AG08396 (cell line): ENCODE measurements around the gene RHOT2.
A peak's percentile ranks its signal among the peaks of the same experiment; 100 is the strongest.

Experiments
- DNase-seq: peaks from one replicate; pipeline ENCODE4 v3.0.0; 2012; ENCODE audit warnings: low spot score, mixed read lengths

Gene RHOT2

DNA sequence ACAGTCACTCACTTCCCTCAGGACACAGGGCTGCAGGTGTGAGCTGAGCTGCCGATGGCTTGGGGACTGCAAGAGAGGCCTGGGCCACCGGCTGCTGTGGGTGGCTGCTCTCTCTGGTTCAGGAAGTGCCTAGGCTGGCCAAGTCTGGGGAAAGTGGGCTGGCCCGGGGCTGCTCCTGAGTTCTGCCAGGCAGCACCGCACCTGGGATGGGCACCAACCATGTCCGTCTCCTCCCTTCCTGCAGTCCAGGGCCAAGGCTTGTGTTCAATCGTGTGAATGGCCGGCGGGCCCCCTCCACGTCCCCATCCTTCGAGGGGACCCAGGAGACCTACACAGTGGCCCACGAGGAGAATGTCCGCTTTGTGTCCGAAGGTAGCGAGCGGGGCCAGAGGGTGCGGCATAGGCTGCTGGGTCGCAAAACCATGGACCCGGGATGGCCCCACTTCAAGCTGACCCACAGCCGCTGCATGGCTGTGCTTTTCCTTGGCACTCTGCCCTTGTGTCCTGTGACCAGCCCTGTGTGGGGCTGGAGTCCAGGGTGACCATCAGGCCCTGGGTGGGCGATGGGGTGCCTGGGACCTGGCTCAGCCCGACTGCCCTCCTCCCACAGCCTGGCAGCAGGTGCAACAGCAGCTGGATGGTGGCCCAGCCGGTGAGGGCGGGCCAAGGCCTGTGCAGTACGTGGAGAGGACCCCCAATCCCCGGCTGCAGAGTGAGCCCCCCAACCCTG lies 20.6 kb upstream of the RHOT2 start:
- no peak for DNase-seq

DNA sequence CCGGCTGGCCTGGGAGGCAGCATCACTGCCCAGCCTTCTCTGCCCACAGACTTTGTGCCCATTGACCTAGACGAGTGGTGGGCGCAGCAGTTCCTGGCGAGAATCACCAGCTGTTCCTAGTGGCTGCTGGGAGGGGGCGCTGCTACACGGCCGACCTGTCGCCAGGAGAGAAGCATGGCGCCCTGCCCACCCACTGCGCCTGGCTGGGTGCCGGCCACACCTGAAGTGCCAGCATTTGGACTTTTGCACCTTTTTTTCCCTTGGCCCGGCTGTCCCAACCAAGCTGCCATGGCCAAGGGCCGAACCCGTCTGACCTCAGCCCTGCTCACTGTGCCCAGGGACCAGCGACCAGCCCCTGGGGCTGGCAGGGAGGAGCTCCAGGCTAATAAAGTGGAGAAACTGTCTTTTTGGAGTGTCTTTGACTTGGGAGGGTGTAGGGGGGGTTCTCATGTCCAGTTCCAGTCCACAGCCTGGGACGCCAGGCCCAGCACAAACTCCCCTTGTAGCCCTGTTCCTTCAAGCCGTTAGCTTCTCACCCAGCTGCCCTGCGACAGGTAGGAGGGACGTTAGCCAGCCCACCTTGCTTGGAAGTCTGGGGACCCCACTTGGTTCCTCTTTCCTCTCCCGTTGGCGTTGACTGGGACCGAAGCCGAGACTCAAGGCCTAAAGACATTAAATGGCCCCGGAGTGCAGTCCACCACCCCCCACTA lies 19.7 kb upstream of the RHOT2 start:
- DNase-seq = peak; percentile 61

DNA sequence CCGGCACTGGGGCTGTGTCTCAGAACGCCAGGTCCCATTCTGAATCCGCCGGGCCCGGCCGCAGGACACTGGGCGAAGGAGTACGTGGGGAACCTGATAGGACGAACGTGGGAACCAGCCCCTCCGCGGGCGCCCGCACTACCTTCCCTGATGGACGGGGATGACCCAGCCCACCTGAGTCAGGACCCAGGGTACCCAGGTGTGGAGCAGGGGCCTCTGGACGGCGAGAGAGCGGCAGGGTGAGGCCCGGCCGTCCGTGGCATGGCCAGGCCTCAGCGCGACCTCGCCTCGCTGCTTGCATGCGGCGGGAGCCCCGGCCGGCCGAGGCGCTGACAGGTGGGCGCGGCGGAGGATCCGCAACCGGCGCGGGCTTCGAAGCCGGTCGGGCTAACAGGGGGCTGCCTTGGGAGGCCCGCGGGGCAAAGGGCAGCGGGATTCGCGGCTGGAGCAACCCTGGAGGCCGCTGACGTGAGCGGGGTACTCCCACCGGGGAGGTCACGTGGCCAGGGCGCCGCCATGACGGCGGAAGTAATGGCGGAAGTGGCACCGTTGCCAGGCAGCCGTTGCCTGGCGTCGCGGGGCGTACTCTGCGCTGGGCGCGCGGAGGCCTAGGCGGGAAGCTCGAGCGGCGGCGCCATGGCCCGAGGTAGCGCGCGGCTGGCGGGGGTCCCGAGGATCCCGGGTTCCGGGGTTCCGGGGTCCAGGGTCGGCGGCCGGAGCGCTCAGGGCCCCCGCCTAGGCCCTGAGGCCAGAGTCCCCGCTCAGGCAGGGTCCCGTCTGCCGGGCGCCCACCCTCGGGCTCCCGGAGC lies 18.9 kb upstream of the RHOT2 start, which contains the start of gene WDR90:
Gene WDR90, plus strand, starts transcription at position 585 of the 809 bp plus-strand sequence. Its CDS starts 52 bp downstream, at position 637.
- peak; percentile 99 for DNase-seq

DNA sequence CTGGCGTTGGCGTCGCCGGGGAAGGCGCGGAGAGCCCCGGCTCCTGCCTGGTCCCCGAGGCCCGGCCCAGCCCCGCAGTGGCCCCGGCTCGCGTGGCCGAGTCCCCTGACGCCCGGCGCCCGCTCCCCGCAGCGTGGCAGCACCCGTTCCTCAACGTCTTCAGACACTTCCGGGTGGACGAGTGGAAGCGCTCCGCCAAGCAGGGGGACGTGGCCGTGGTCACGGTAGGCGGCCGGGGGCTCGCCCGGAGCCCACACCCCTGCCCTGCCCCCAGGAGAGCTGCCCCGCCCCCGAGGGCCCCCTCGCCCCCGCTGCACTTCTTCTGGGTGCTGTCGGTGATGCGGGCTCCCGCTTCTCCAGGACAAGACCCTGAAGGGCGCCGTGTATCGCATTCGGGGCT lies 18.3 kb upstream of the RHOT2 start:
- DNase-seq = peak; percentile 72

- DNase-seq = no peak
Observed at GRCh38 chr16:651844-652243, 16.1 kb upstream of the RHOT2 start.

GRCh38 chr16:652454-653305 lies 15.3 kb upstream of the RHOT2 start:
- no peak for DNase-seq

GRCh38 chr16:654034-654433 lies 13.9 kb upstream of the RHOT2 start:
- DNase-seq = no peak

GRCh38 chr16:657487-657886 lies 10.4 kb upstream of the RHOT2 start:
- no peak for DNase-seq

DNA sequence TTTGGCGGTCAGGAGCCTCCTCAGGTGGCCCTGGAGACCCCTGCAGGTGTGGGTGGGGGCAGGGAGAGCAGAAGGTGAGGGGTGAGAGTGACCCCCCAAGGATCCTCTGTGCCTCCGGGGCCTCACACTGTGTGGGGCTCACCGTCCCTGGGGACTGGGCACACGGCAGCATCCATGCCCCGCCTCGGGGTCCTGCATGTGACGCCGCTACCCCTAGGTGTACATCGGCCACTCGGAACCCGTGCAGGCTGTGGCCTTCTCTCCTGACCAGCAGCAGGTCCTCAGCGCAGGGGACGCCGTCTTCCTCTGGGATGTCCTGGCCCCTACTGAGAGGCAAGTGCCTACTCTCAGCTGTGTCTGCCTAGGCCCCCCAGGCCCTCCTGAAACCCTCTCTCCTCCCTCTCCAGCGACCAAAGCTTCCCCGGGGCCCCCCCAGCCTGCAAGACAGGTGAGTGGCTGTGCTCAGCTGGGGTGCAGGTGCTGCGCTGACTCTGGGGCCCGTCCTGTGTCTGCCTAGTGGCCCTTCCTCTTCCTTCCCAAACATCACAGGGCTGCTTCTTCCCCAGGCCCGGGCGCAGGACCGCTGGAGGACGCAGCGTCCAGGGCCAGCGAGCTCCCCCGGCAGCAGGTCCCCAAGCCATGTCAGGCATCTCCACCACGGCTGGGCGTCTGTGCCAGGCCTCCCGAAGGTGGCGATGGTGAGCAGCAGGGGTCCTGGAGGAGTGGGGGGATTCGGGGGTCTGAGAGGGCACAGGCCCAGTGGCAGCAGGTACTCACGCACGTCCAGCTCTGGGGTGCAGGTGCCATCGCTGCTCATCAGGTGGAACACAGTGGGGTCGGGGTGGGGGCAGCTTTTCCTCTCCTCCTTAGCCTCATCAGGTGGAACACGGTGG lies 9.0 kb upstream of the RHOT2 start:
- no peak for DNase-seq

- no peak for DNase-seq
Observed at GRCh38 chr16:659618-660017, 8.3 kb upstream of the RHOT2 start.

DNA sequence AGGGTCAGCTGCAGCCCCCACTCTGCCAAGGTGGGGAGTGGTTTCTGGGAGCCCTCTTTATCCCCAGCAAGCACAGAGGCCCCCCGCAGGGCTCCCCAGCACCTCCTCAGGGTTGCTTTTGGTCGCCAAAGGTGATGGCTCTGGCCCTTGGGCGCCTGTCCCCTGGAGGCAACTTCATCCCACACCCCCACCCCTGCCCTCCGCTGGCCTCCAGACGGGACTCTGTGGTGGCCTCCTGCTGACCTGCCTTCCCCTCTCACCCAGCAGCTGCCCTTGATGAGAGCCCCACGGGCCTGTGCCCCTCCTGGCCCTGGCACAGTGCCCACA lies 7.8 kb upstream of the RHOT2 start:
- DNase-seq = no peak

DNA sequence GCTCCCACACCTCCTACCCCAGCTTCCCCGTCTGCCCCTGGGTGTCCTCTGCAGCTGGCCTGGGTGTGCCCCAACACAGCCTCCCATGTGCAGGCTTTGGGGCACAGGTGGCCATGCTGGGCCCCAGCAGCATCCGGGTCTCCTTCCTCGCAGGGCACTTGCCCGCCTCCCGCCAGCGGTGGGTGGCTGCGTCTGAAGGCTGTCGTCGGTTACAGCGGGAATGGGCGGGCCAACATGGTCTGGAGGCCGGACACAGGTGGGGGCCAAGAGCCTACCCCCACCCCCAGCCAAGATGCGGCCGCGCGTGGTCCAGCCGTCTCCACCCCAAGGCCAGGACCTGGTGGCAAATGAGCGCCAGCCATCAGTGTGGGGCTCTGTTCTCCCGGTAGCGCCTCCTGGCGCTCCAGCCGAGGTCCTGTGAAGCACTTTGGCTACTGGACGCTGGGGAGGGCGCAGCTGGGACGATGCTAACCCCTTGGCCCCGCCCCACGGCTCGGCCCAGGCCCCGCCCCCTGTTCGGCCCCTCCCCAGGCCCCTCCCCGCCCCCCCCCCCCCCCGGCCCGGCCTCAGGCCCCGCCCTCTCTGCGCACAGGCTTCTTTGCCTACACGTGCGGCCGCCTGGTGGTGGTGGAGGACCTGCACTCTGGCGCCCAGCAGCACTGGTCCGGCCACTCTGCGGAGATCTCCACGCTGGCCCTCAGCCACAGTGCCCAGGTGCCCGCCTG lies 7.3 kb upstream of the RHOT2 start:
- peak; percentile 83 for DNase-seq

DNA sequence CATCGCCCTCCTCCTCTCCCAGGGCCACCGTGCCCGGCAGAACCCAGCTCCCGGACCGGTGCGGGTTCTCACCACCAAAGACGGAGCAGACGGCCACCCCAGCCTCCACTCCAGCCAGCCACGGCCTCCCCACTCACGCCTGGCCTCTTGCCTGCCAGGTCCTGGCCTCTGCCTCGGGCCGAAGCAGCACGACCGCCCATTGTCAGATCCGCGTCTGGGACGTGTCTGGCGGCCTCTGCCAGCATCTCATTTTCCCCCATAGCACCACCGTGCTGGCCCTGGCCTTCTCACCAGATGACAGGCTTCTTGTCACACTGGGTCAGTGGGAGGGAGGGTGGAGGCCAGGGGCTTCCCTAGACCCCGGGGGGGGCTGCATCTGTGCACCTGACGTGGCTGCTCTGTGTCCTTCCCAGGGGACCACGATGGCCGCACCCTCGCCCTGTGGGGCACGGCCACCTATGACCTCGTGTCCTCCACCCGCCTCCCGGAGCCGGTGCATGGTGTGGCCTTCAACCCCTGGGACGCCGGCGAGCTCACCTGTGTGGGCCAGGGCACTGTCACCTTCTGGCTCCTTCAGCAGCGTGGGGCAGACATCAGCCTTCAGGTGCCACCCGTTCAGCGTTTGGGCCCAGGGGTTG lies 6.6 kb upstream of the RHOT2 start:
- DNase-seq = no peak

GRCh38 chr16:662095-662494 lies 5.8 kb upstream of the RHOT2 start:
- no peak for DNase-seq

DNA sequence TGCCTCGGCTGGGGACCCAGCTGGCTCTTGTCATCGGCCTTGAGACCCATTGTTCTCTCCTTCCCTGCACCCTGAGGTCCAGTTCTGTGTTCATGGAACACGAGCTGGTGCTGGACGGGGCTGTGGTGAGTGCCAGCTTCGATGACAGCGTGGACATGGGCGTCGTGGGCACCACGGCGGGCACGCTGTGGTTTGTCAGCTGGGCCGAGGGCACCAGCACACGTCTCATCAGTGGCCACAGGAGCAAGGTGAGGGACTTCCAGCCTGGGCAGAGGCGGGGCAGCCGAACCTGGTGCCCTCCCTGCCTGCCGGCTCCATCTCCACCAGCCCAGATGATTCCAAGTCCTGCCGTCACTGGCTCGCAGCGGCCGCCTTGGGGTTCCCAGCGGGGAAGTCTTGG lies 5.3 kb upstream of the RHOT2 start:
- no peak for DNase-seq

DNA sequence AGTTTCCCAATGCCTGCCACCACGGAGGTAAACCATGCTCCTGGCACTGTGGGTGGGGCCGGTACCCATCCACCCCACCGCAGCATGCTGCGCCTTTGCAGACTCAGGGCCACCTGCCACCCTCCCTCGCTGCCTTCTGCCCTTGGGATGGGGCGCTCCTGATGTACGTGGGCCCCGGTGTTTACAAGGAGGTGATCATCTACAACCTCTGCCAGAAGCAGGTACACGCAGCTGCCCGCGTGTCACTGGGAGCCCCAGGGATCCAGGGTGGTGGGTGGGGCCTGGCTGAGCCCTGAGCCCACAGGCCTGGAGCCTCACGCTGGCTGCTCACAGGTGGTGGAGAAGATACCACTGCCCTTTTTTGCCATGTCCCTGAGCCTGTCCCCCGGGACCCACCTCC lies 1.4 kb upstream of the RHOT2 start:
- DNase-seq = no peak

DNA sequence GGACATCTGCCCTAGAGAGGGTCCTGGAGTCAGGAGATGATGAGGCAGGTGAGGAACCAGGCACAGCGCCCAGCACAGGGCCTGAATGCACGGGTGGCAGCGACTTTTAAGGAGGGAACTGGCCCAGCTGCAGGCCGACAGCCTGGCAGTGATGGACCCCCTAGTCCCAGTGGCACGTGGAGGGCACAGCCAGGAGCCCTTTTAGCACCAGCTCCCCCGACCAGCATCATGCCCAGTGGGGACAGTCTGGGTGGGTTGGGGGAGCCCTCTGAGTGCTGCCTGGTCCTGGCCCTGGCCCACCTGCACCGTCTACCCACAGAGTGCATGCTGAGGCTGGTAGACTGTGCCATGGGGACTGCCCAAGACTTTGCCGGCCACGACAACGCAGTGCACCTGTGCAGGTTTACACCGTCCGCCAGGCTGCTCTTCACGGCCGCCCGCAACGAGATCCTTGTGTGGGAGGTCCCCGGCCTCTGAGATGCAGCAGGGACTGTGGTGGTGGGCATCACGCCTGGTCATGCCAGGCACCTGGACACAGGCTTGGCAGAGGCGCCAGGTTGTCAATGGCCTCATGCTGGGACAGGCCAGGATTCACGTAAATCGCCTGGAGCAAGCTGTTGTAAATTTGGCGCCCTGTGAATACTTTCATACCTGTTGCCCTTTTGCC lies 686 bp upstream of the RHOT2 start:
- no peak for DNase-seq

DNA sequence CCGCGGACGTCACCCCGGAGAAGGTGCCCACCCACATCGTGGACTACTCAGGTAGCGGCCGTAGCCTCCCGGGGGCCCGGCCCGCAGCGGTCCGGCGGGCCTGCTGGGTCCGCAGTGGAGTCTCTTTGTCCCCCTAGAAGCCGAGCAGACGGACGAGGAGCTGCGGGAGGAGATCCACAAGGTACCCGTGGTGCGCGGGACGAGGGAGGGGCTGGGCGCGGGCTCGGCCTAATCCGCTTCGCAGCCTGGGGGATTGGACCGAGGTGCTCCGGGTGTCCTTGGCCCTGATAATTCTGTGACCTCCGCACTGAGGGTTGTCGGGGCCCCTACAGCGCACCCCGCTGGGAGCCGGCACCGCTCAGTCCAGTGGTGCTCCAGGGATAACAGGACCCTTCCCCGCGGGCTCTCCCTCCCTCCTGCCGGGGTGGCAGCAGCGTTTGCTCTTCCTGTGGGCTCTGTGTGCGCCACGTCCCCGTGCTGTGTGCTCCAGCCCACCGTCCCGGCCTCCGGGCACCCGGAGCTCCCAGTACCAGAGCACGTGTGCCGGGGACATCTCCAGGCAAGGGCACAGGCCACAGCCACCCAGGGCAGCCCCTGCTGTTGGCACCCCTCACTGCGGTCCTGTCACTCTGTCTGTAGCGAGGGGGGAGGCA lies 713 bp downstream of the RHOT2 start:
- DNase-seq = no peak

- DNase-seq = no peak
Observed at GRCh38 chr16:669666-670065, 1.7 kb downstream of the RHOT2 start.
